HepG2 (cell line): ENCODE results near the gene LAMB3. TPM values are rescaled to one million over a fixed set of nuclear protein-coding genes. Genes with fewer than 3 reads are reported as not detected.

ENCODE experiments used
- ARNTL ChIP-seq: sonication (generic); formaldehyde crosslinking; IDR thresholded peaks from 2 replicates; pipeline ENCODE4 v1.4.0; 2020; ENCODE audit warnings: mild to moderate bottlenecking, missing genetic modification reagents
- GABPB1 ChIP-seq: IDR thresholded peaks from 2 replicates; pipeline ENCODE4 v1.6.1; 2016; ENCODE audit warnings: mild to moderate bottlenecking, missing genetic modification reagents, moderate library complexity, missing compliant biosample characterization
- HNRNPL ChIP-seq: fragments of 200-400 bp; formaldehyde crosslinking; IDR thresholded peaks from 2 replicates; pipeline ENCODE4 v1.6.1; 2017; ENCODE audit warnings: mild to moderate bottlenecking, low read depth, low read length
- KDM6A ChIP-seq: IDR thresholded peaks from 2 replicates; pipeline ENCODE4 v1.6.1; 2016; ENCODE audit warnings: low read depth
- PATZ1 ChIP-seq: sonication (generic); formaldehyde crosslinking; IDR thresholded peaks from 2 replicates; pipeline ENCODE4 v1.4.0; 2020; ENCODE audit warnings: missing genetic modification reagents
- PTBP1 ChIP-seq: fragments of 200-400 bp; formaldehyde crosslinking; IDR thresholded peaks from 2 replicates; pipeline ENCODE4 v1.6.1; 2018; ENCODE audit warnings: low read length, low read depth; ENCODE audit not compliant: poor library complexity, severe bottlenecking
- THAP8 ChIP-seq: sonication (generic); formaldehyde crosslinking; IDR thresholded peaks from 2 replicates; pipeline ENCODE4 v1.5.1; 2020; ENCODE audit warnings: missing genetic modification reagents, mild to moderate bottlenecking, borderline replicate concordance
- TRIM24 ChIP-seq: sonication (generic); formaldehyde crosslinking; IDR thresholded peaks from 2 replicates; pipeline ENCODE4 v1.8.0; 2022; ENCODE audit warnings: mild to moderate bottlenecking, missing genetic modification reagents
- UBTF ChIP-seq: sonication (generic); formaldehyde crosslinking; IDR thresholded peaks from 2 replicates; pipeline ENCODE4 v1.4.0; 2020; ENCODE audit warnings: mild to moderate bottlenecking, missing genetic modification reagents
- ZEB1 ChIP-seq: IDR thresholded peaks from 2 replicates; pipeline ENCODE4 v1.6.1; 2012; ENCODE audit warnings: mild to moderate bottlenecking, low read depth, inconsistent platforms; ENCODE audit not compliant: insufficient replicate concordance
- ZNF382 ChIP-seq: sonication (generic); formaldehyde crosslinking; IDR thresholded peaks from 2 replicates; pipeline ENCODE4 v1.5.0; 2020; ENCODE audit warnings: missing genetic modification reagents, mild to moderate bottlenecking, borderline replicate concordance
- ZNF547 ChIP-seq: sonication (generic); formaldehyde crosslinking; IDR thresholded peaks from 2 replicates; pipeline ENCODE4 v1.5.1; 2020; ENCODE audit warnings: mild to moderate bottlenecking, missing genetic modification reagents
- ZNF720 ChIP-seq: sonication (generic); formaldehyde crosslinking; IDR thresholded peaks from 2 replicates; pipeline ENCODE4 v1.4.0; 2020; ENCODE audit warnings: missing genetic modification reagents
- ZNF816 ChIP-seq: sonication (generic); formaldehyde crosslinking; IDR thresholded peaks from 2 replicates; pipeline ENCODE4 v1.8.0; 2022; ENCODE audit warnings: missing genetic modification reagents, mild to moderate bottlenecking, borderline replicate concordance
- polyA plus RNA-seq, 8 experiments: library from polyadenylated mRNA; depleted of rRNA in 3 of 8; stranded (reverse) in 7 of 8; unstranded in 1 of 8; fragments of >200 nt; fragmentation: Illumina TruSeq in 4 of 8; extraction: Trizol in 4 of 8; gene quantifications; 2 replicates each; pipeline versions ENCODE4 v1.2.1 to v1.2.3, GENCODE V29; 2011 to 2016; ENCODE audit warnings: low read depth in 4 of 8, missing spikeins in 1 of 8, mixed read lengths in 1 of 8; ENCODE audit not compliant: insufficient read depth in 1 of 8
- total RNA-seq, 5 experiments: library from RNA; depleted of rRNA; stranded (reverse); fragments of >200 nt; fragmentation: Illumina TruSeq; extraction: Trizol; gene quantifications; 2 replicates each; pipeline ENCODE4 v1.2.3, GENCODE V29; 2016; ENCODE audit warnings: low read depth in 1 of 5

The LAMB3 gene
- total and polyA plus RNA-seq, 2 of the 13 experiments (the other 11 are each of a cell fraction or from before 2014, with no cell fraction given): 0.18 to 0.24 TPM

DNA sequence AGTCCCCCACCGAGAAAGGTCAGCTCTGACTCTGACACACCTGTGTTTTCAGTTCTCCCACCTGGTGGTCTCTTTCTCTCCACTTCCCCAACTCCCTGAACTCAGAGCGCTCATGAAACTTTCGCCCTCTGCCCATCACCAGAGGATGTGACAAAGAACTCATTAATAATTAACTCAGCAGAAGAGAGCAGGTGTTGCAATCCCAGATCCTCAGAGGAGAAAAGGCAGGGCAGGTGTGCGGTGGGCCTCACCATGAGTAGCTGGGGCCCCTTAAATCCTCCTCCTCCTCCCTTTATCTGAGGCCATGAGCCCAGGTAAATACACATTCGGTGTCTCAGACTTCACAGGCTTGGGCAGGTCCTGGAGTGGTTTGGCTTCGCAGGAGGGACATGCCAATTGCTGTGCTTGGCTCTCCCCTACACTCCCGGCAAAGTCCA, 1.7 kb upstream of the LAMB3 start (continued):
- TF ChIP-seq PATZ1 (CRISPR knock-in tag) (no peak), KDM6A (CRISPR knock-in tag) (no peak), ARNTL (CRISPR knock-in tag) (no peak), TRIM24 (CRISPR knock-in tag) (no peak), ZNF816 (CRISPR knock-in tag) (no peak), ZEB1 (peak; percentile 92), UBTF (CRISPR knock-in tag) (no peak), ZNF382 (CRISPR knock-in tag) (no peak), PTBP1 (no peak), ZNF547 (CRISPR knock-in tag) (no peak), ZNF720 (CRISPR knock-in tag) (no peak), THAP8 (CRISPR knock-in tag) (no peak), HNRNPL (no peak), GABPB1 (no peak)
